PC-3 (cell line): ENCODE data around the gene SLC15A4.

Experiments used
- CTCF ChIP-seq: fragments of 300-600 bp; sonication (generic); conservative IDR thresholded peaks from 2 replicates; pipeline ENCODE4 v1.5.1; 2017; ENCODE audit warnings: antibody characterized with exemption, low read depth, mild to moderate bottlenecking, low read length
- EZH2 ChIP-seq: fragments of 300-600 bp; sonication (generic); IDR thresholded peaks from one replicate; pipeline ENCODE4 v1.6.1; 2017; ENCODE audit warnings: antibody characterized with exemption, mild to moderate bottlenecking, low read length; ENCODE audit not compliant: unreplicated experiment

DNA sequence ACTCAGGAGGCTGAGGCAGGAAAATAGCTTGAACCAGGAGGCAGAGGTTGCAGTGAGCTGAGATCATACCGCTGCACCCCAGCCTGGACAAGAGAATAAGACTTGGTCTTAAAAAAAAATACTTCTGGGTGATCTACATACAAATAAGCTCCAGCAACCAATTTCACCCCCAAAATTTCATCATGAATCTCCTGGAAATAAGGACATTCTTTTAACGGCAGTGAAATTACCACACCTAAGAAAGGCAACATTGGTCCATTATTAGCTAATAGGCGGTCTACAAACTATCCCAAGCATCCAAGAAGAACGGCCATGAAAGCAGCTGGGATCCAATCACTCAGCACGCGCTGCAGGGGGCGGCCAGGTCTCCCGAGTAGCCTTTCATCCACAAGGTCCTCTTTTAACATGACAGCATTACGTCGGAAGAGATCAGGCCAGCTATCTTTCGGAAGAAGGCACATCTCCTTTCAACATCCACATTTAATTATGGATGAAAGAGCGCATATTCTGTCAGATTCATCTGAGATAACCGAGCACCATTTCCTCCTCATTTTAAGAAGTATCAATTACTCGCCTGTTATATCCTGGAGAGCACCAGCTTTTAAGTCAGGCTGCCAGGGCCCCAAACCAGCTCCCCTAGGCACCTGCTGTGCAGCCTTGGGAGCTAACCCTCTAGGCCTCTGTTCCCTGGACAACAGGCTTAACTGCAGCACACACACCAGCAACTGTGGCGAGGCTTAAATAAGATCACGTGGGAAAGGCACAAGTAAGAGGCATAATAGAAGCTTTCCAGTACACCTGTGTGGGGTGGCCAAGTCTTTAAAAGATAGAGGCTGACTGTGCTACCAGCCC is 4.2 kb downstream of the SLC15A4 start:
- no peak for TF ChIP-seq EZH2
- TF ChIP-seq CTCF, result no peak
